Esophagus muscularis mucosa (tissue), 3 donors: ENCODE measurements around the gene TMEM17.

ENCODE experiments used
- CTCF ChIP-seq, 3 experiments: fragments of 200-600 bp in 2 of 3; fragments of 450-650 bp in 1 of 3; sonication (generic) in 2 of 3; IDR thresholded peaks; one replicate each; pipeline ENCODE4 v1.5.1; 2017 to 2019; ENCODE audit warnings: antibody characterized with exemption in 3 of 3, mild to moderate bottlenecking in 2 of 3, moderate library complexity in 1 of 3
- POLR2A ChIP-seq: fragments of 450-650 bp; IDR thresholded peaks from one replicate; pipeline ENCODE4 v1.6.1; 2017; ENCODE audit warnings: antibody characterized with exemption, moderate library complexity, mild to moderate bottlenecking, low read depth
- POLR2AphosphoS5 ChIP-seq, 2 donors: sonication (generic); formaldehyde crosslinking; IDR thresholded peaks; one replicate each; pipeline ENCODE4 v1.6.1; 2017; ENCODE audit warnings: antibody characterized with exemption in 2 of 2

DNA sequence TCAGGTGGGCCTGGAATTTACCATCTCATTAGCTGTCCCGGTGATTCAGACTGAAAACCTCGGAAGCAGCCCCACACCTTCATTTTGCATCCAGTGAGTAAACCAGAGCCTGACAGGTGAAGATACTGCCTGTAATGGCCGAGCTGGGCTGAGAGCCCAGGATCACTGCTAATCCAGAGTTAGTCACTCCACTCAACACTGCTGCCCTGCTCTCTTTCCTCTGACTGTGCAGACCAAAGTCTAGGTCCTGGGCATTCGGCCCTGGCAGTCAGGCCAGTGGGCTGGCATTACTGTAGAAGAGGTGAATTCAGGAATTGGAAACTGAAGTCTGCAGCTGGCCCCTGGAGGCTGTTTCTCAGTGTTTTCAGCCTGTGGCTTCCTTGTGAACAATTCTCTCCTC is 44.3 kb downstream of the TMEM17 start:
- TF ChIP-seq CTCF (IDR thresholded peaks at IDR 0.05) = no peak
- TF ChIP-seq POLR2A = no peak
- peak in 1 of 2 donors; percentile 19 for TF ChIP-seq POLR2AphosphoS5 (IDR thresholded peaks at IDR 0.05)
